ENCODE results near the gene ARHGEF4.
"Not testable (repeated sequence)": the region's sequence is repeated elsewhere in the genome, so short reads cannot be mapped to it uniquely, and the experiment has no call there.

Gene ARHGEF4

DNA sequence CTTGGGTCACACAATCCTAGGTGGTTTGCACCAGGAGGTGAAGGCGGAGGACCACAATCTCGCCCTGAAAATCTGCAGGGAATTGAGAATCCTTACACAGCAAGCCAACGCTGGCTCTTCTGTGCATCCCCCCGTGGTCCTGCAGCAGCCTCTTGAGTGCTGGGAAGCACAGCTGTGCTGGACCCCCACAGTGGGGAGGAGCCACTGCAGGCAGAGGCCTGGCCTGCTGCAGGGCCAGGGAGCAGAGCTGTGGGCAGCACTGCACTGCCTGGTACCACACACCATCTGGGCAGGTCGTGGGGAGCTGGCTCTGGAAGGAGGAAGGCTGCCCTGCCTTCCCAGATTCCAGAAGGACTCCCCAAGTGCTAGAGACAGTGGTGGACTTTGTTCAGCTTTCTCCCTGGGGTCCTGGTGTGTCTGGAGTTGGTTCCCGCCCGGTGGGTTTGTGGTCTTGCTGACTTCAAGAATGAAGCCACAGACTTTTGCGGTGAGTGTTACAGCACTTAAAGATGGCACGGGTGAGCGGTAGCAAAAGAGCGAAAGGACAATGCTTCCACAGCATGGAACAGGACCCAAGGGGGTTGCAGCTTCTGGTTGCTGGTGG, 150.3 kb downstream of the ARHGEF4 start:
- DNase-seq = peak; percentile 54

DNA sequence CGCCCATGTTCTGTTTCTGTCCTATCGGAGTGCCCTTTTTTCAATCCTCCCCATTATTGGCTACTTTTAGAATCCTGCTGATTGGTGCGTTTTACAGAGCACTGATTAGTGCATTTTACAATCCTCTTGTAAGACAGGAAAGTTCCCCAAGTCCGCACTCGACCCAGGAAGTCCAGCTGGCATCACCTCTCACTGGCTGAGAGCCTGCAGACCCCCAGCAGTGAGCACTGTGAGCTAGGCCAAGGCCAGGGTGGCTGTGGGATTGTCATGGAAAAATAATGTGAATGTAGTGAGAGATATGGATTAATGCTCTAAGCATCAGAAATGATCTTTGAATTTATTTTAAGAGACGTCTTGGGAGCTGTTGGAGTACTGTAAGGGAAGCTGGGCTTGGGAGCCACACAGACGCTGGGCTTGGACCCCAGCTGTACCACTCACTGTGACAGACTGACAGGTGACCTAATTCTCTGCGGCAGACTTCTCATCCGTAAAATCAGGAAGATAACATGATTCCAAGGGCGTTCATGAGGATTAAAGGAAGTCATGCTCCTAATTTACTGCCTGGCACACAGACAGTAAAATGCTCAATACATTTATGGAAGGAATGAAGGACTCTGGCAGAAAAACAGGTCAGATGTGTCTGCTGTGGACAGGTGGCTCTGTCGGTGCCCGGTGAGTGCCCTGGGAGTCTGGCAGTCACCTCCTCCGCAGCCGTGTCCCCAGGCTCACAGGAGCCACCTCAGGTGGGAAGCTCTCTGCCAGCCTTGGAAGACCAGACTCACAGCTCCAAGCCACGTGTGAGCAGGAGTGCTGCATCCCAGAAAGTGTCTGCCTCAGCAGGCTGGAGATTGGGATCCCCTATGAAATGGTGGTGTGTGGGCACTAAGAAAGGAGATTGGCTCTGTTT, 151.1 kb downstream of the ARHGEF4 start:
- DNase-seq = peak; percentile 88

DNA sequence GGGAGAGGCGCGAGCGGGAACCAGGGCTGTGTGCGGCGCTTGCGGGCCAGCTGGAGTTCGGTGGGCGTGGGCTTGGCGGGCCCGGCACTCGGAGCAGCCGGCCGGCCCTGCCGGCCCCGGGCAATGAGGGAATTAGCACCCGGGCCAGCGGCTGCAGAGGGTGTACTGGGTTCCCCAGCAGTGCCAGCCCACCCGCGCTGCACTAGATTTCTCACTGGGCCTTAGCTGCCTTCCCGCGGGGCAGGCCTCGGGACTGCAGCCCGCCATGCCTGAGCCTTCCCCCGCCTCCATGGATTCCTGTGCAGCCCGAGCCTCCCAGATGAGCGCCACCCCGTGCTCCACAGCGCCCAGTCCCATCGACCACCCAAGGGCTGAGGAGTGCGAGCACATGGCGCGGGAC, 154.7 kb downstream of the ARHGEF4 start:
- DNase-seq = not testable (repeated sequence)

DNA sequence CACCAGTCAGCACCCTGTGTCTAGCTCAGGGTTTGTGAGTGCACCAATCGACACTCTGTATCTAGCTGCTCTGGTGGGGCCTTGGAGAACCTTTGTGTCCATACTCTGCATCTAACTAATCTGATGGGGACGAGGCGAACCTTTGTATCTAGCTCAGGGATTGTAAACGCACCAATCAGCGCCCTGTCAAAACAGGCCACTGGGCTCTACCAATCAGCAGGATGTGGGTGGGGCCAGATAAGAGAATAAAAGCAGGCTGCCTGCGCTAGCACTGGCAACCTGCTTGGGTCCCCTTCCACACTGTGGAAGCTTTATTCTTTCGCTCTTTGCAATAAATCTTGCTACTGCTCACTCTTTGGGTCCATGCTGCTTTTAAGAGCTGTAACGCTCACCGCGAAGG, 155.3 kb downstream of the ARHGEF4 start:
- DNase-seq = not testable (repeated sequence)

DNA sequence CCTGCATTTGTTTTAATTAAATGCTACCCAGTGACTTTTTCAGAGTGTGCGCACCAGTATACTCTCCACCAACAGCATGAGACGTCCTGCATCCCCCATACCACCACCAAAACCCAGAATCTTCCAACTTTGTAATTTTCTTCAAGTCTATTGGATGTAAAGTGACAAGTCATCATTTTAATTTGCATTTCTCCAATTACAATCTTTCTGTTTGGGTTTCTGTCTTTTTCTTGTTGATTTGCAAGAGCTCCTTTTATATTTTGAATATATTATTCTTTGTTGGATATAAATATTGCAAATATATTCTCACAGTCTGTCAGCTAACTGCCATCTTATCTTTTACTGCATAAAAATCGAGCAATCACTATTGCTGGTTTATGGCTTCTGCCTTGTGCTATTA, 160.0 kb downstream of the ARHGEF4 start:
- DNase-seq = no peak

DNA sequence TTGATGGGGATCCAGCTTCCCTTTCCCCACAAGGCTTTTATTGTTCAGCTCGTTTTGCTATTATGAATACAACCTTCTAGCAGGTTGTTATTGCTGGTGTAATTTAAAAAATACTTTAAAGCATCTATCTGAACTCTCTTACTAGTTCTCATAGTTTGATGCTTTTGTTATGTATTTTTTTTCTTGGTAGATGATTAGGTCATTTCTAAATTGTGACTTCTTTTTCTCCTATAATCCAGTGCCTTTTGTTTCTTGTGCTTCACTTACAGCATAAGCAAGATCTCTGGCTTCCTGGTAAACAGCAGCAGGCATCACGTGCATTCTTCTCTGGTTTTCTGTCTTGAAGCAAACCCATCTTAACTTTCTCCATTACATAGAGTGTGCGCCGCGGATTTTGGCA, 160.5 kb downstream of the ARHGEF4 start:
- no peak for DNase-seq

DNA sequence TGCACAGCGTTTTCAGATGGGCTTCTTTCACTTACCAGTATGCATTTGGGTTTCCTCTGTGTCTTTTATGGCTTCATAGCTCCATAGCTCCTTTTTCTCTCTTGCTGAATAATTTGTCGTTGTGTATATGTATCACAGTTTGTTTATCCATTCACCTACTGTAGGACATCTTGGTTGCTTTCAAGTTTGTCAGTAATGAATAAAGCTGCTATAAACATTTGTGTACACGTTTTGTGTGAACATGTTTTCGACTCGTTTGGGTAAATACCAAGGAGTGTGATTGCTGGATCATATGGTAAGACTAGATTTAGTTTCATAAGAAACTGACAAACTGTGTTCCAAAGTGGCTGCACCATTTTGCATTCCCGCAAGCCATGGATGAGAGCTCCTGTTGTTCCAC, 161.8 kb downstream of the ARHGEF4 start:
- no peak for DNase-seq

DNA sequence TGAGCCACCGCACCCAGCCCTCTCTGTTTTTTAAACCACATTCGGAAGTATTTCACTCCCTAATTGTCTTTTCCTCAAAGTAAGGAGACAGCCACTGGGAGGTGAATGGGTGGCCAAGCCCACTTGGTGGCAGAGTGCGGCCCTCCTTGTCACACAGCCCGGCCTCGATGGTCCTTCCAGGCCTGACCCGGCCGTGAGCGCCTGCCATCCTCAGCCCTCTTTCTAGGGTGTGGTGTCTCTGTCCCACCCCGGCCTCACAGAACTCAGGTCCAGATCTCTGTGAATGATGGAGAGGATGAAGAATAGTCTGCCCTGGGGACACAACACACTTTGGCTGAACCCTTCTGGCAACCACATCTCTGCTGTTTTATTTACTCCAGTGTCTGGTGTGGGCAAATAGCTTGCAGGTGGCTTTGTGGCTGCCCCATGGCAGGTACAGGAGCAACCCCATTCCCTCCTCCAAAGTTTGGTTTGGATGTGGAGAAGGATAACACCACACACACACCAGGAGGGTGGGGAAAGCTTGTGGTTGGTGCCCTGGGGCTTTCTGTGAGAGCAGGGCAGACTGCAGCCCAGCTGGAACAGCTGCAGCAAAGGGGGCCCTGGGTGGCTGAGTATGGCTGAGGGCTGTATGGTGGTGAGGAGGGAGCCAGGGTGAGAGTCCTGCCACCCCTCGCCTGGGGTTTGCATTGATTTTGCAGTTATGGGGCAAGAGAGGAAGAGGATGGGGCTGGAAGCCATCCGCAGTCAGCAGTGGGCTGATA, 167.9 kb downstream of the ARHGEF4 start:
- no peak for DNase-seq

DNA sequence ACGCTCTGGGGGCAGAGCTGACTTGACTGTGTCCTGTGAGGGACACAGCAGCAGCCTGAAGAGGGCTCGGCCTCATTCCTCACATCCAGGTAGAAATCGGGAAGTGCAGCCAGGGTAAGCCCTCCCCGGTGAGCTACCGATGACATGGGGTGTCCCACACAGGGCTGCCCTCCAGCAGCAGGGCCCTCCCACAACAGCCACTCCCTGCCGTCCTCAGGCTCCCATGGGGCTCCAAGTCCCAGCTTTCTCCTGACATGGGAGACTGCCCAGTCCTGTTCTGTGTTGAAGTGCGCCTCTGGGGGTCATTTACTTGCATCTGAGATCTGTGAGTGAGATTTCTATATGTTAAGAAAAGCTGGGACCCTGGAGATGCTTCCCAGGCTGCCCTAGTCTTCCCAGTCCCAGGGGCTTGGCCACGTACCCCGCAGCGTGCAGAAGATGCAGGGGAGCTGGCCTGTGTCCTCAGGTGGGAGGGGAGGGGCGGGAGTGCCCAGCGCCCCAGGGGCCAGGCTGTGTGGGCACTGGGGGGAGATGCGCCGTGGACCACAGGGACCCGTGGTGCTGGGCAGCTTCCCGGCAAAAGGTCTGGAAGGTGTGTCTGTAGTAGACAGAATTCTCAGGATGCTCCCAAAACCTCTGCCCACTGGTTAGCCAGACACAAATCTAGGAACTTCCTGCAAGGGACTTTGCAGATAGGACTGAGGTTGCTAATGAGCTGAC, 168.7 kb downstream of the ARHGEF4 start:
- DNase-seq = no peak

DNA sequence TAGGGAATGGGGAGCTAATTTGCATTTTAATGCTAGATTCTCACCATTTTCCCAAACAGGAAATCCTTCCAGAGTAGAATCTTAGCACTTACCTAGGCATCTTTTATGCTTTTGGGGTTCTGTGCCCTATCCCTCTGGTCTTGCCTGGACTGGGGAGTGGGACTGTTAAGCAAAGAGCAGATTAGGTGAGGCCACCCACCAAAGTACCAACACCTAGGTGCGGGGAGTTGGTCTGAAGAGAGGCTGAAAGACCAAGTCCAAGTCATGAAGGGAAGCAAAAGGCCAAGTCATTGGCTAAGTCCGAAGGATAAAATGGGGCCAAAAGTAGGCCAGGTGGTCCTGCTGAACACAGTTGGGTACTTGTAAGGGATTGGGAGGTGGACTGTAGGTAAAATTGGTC, 169.8 kb downstream of the ARHGEF4 start:
- no peak for DNase-seq

DNA sequence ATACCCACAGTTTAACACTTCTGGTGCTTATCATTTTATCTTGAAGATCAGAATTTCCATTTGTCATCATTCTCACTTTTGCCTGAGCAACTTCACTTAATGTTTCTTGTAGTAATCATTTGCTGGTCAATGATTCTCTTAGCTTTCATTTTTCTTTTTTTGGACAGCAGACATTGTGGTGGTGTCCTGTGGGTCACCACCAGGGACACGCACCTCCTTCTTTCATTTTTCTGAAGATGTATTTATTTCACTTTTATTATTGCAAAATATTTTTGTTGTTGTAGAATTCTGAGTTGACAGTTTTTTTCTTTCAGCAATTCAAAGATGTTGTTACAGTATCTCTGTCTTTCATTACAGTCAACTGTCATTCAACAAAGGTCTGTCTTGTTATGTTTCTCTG, 172.3 kb downstream of the ARHGEF4 start:
- no peak for DNase-seq

DNA sequence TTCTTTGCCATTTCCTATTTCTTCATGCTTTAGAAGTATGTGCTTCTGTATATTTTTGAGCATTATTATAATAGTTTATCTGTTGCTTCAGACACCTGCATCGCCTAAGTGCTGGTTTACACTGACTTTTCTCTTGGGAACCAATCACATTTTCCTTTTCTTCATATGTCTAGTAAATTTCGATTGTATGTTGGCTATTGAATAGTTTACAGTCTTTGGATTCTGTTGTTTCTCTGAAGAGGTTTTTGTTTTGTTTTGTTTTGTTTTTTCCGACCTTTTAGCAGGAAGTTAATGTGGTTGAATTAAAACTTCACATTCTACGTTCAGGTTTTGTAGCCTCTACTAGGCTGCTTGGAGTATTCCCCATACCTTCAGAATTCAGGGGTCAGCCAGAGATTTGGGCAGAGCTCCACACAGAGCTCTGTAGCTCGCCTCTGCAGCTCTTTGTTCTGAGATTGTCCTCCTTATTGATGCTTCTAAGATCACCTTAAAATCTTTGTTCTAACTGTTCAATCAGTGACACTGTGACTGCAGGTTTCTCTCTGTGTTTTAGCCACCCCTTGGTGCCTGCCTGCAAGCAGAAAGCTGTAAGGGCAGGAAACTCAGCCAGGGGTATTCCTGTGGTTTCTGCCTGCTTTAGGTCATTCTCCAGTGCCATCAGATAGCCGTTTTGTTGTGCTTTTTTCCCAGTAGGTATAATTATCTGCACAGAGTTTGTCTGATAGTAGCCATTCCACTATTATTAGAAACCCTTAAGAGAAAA, 173.2 kb downstream of the ARHGEF4 start:
- no peak for DNase-seq

DNA sequence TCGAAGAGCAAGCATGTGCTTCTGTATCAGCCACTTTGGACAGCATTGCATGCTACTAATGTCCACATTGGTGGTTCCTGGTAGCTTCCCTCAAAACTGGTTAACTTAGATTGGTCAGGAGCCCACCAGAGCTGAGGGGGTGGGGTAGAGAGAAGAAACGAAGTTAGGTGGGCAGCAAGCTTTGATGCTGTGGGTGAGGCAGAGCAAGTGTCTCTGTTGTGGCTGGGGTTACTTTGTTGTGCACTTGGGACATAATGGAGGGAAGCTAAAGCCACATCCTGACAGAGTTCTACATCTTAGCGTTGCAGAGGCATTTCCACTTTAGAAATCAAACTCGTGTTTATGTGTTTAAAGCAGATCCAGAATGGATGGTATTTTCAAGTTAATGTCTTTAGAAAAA, 173.9 kb downstream of the ARHGEF4 start:
- no peak for DNase-seq

DNA sequence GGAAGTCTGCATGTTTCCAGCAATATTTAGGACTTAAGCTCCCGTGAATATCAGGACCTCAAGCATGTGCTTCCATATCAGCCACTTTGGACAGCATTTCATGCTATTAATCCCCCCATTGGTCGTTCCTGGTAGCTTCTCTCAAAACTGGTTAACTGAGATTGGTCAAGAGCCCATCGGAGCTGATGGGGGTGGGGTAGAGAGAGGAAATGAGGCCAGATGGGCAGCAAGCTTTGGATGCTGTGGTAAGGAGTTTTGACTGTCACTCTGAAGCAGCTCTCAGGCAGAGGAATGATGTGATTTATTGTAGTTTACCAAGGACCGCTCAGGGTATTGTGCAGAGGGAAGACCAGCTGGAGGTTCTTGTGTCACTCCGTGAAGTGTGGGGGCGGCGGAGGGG, 174.8 kb downstream of the ARHGEF4 start:
- no peak for DNase-seq

DNA sequence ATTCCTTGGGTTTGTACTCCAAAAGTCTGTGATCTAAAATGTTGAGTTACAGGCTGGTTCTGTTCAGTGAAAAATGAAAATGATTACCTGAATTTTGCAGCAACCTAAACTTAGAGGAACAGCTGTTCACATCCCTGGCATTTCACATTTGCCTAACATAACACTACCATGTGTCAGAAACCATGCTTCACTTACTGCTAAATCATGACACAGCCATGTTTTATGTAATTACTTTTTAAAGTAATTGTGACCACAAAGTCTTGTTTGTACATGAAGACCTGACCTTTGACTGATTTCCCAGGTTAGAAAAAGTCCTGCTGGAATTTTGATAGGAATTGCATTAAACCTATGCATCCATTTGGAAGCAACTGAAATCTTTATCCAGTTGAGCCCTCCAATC, 177.4 kb downstream of the ARHGEF4 start:
- DNase-seq = no peak

DNA sequence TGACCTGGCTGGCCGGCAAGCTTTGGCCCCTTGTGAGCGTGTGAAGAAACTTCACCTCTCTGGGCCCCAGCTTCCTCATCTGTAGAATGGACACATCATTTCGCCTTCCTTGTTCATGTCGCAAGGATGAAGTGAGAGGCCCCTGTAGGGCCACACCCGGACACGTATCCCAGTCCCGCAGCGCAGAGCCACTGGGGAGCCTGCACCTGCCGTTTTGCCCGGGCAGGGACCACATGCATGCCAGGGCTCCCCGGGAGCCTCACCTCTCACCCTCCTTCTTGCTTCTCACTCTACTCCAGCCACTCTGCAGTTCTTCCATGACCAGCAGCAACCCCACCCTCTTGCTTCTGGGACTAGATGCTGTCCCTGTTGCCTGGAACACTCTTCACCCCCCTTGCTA, 179.1 kb downstream of the ARHGEF4 start:
- DNase-seq = no peak

DNA sequence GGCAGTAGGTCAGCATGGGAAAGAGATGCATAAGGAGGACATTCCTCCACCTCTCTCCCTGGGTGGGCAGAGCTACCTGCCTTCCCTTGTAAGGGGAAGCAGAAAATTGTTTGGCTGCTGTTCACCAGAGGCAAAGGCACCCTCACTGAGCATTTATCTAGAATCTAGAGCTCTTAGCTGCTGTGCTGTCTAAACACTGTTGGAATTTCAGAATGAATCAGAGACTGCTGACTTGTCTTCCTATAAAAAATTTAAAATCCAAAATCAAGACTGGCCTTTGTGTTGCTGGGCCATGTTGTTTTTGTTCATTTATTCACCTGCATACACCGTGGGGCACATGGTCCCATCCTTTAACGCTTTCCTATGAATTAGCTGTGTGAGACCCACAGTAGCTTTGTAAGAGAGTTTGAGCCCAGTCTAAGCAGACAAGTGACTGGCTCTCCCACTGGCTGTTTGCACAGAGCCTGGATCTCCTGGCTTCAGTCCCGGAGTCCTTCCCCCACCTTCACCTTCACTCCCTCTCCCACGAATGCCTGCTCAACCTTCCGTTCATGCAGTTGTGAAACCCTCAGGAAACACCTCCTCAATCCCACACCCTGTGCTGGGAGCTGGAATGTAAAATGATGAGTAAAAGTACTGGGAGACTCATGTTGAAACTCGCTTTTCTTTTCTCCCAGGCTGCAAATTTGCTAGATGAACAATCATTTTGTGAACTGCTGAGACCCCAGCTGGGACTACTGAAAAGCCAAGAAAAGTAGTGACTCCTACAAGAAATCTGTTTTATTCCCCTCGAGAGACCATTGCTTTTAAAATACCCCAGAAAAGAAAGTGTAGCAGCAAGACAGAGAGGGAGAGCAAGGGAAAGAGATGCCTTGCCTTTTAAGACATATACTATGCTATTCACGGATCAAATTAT, 180.4 kb downstream of the ARHGEF4 start:
- DNase-seq = no peak

DNA sequence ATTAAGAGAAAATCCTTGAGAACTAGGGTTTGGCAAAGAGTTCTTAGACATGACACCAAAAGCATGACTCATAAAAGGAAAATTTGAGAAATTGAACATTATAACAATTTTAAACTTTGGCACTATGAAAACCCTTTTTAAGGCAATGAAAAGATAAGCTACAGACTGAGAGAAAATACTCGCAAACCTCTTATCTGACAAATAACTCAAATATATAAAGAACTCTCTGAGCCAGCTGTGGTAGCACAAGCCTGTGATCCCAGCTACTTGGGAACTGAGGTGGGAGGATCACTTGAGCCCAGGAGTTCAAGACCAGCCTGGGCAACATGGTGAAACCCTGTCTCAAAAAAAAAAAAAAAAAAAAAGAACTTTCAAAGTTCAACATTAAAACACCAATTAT, 186.0 kb downstream of the ARHGEF4 start:
- DNase-seq = no peak

DNA sequence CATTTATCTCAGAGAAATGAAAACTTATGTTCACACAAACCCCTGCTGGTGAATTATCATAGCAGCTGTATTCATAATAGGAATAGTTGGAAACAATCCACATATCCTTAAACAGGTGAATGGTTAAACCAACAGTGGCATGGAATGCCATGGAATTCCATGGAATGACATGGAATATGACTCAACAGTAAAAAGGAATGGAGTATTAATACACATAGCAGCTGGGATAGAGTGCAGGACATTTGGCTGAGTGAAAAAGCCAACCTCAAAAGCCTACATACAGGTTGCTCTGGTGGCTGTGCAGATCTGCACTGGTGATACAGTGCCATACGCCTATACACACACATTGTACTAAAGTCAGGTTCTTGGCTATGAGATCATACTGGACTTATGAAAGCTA, 187.0 kb downstream of the ARHGEF4 start:
- DNase-seq = no peak

DNA sequence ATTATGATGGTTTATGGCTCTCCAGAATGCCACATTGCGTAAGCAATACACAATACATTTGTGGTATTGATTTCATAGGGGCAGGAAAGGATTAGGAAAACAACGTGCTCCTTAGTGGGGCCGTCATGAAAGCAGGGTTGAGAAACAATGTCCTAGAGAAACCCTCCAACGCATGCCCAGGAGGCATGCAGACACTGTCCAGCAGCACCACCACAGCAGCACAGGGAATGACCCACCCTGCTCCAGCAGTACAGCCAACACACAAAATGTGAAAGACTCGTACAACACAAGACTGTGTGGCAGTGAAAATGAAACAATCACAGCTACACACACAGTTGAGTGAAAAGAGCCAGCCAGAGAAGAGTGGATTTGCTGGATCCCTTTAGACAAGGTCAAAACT, 190.2 kb downstream of the ARHGEF4 start:
- DNase-seq = no peak

Data from retina (tissue), 1 donor.